Myocyte (in vitro differentiated cells): ENCODE results near the gene TMEM117. TPM values are rescaled to one million over a fixed set of nuclear protein-coding genes. Genes with fewer than 3 reads are reported as not detected.
A peak's percentile ranks its signal among the peaks of the same experiment; 100 is the strongest.

Experiments
- DNase-seq: peaks from one replicate; pipeline ENCODE4 v3.0.0-alpha.2; 2012; ENCODE audit warnings: low read depth
- total RNA-seq: library from RNA; depleted of rRNA; stranded (reverse); fragments of >200 nt; gene quantifications from 2 replicates; pipeline ENCODE4 v1.2.3, GENCODE V29; 2014

Gene TMEM117
- total RNA-seq, 1 donor from 2014 or later: 25.6 TPM

DNA sequence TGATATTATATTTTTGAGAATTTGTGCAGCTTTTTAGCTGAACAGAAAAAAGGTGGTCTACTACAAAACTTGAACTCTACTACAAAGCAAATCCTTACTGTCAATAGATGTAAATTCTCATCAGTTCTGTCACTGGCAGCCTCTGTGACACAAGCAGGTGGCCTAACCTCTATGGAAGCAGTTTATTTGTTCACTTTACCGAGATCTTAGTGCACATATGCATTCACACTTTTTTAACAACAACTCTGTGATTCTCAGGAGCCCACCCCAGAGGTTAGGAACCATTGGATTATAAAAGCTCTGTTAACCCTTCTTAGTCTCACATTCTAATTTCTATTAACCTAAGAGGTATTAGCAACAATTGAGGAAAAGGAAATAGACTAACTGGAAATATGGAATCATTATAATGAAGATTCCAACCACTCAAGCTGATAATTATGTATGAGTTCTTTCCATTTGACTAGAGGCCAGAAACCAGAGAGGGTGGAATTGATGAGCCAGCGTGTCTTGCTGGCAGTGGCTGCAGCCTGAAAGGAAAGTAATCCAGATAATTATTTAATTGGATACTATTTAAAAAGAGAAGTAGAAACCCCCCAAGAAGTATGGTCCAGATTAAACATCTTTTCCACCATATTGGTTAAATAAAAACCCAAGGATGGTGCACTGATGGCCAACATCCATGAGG, 451.1 kb downstream of the TMEM117 start:
- DNase-seq: no peak

DNA sequence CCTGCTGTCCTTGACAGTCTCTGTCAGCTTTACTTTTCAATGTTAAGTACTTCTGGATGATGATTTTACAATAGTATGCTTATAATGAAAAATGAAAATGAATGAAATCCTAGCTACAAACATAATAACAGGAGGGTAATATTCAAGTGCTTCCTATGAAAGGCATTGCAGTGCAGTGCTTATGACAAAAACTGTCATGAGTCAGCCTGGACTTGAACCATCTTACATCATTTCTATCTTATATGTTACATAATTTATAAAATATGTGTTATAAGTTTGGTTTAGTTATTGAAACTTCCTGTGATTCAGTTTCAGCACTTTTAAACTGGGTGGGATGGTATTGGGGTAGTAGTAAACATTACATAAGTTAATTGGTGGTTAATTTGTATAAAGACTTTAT, 451.7 kb downstream of the TMEM117 start:
- no peak for DNase-seq

DNA sequence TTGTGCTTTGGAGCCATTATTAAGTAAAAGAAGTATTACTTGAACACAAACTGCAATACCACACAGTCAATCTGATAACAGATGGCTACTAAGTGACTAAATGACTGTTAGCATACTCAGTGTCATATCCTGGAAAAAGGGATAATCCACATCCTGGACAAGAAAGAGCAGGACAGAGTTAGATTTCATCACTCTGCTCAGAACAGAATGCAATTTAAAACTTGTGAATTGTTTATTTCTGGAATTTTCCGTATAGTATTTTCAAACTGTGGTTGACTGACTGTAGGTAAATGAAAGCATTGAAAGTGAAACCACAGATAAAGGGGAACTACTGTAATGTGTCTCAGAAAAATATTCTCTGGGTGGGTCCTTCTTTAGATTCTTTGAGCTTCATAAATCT, 458.8 kb downstream of the TMEM117 start:
- no peak for DNase-seq

DNA sequence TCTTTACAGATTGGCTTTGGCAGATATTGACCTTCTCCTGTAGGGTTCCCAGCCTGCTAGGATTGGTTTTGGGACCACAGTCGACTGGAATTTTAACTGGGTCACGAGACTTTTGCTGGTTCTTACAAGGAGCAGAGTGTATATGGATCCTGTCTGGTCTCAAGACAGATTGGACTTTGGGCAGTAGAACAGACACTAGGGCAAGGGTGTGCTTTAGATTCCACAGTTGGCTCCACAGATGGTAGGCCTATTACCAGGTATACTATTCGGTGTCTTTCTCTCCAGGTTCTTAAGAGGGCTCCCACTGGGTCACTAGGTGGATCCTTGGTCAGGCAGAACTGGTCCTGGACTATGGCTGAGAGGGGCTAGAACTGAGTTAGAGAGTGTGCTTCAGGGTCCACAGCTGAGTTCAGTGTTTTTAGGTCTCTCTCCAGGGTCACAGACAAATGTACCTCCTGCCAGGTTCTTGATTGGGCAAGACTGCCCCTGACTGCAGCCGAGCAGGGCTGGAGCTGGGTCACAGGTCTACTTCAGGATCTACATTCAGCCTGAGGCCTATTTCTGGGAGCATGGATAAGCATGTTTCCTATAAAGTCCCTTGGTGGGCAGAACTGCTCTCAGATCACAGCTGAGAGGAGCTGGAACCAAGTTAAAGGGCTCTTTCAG, 460.2 kb downstream of the TMEM117 start:
- no peak for DNase-seq

DNA sequence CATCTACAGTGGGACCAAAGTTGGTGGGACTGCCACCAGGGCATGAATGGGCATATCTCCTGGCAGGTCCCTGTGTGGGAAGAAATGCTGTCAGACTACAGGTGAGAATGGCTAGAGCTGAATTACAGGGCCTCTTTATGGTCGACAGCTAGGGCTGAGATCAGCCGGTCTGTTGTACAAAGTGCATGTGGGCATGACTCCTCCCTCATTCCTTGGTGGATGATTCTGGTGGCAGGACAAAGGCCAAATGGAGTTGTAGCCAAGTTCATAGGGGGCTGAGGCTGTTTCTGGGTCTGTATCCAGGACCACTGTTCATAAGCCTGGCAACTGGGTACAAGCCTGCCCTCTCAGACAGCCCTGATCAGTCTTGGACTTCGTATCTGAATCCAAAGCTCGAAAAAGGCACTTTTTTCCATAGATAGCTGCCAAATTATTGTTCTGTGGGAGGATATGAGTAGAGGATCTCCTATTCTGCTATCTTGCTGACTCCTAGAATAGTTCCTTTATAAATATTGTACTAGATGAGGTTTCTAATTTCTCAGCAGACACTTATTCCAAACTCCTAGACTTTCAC, 460.8 kb downstream of the TMEM117 start:
- no peak for DNase-seq

DNA sequence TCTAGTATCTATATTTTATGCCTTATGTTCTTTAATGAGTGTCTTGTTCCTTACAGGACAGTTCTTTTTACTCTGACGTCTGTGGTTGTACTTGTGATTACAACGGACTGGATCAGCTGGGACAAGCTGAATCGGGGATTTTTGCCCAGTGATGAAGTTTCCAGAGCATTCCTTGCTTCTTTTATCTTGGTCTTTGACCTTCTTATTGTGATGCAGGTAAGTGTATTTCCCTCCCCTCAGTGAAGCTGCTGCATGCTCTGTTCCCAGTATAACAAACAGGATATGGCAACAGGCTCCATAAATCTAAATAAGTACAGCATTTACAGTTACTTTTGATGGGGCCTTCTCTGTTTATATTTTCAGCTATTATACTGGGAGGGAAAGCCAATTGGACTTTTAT, 463.6 kb downstream of the TMEM117 start:
- DNase-seq: no peak

DNA sequence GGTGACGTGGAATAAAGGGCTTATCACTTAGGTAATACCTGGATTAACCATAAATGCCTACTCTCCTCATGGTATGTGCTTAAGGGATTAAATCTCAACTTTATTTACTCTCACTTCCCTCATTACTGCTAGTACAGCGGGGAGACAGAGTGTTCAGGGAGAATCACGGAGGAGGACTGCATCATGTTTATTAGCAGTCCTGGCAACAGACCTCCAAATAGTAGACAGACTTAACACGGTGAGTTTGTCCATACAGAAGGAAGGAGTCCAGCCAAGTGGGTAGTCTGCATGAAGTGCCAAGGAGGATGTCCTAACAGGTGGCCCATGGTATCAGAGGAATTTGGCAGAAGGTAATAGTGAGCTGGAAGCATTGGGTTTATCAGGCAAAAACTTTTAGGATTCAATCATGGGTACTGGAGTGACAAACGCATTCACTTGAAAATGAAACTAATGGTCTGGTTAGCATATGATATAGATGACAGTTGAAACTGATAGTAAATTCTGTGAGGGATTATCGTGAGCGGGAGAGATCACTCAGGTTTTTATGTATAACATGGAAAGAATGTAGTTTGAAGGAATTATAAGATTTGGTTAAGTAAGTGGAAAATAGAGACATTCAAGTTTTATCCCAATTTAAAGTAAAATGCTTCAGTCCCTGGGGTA, 471.8 kb downstream of the TMEM117 start:
- no peak for DNase-seq

DNA sequence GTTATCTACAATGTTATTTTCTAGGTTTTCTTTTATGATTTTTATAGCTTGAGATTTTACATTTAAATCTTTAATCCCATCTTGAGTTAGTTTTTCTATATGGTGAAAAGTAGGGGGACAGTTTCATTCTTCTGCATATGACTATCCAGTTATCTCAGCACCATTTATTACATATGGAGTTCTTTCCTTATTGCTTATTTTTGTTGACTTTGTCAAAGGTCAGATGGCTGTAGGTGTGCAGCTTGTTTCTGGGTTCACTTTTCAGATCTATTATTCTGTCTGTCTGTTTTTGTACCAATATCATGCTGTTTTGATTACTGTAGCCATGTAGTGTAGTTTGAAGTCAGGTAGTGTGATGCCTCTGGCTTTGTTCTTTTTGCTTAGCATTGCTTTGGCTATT, 477.3 kb downstream of the TMEM117 start:
- no peak for DNase-seq

DNA sequence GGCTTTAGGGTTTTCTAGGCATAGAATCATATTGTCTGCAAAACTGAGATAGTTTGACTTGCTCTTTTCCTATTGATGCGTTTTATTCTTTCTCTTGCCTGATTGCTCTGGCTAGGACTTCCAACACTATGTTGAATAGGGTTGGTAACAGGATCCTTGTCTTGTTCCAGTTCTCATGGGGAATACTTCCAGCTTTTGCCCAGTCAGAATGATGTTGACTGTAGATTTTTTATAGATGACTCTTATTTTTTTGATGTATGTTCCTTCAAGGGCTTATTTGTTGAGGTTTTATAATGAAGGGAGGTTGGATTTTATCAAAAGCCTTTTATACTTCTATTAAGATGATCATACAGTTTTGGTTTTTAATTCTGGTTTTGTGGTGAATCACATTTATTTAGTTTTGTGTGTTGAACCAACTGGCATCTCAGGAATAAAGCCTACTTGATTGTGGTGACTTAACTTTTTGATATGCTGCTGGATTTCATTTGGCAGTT, 478.2 kb downstream of the TMEM117 start:
- DNase-seq: peak; percentile 11

DNA sequence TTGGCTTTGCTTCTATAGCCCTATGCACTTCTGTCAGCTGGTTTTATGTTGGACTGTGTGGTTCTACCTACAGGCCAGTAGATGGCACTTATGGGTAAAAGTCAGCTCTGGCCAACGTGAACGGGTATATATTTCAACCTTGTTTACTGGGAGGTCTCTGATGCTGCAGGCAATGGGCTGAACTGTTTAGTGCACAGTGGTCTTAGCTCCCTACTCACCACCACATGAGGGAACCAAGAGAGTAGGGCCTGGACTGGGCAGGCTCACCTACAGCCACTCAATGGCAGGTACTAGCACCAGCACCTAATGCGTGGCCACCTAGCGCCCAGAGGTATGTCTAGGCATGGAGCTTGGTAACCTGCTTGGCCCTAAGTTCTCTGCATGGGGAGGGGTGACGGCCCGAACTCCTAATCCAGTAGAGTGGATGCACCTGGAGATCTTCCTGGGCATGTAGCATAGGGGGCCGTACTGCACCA, 481.8 kb downstream of the TMEM117 start:
- peak; percentile 14 for DNase-seq

DNA sequence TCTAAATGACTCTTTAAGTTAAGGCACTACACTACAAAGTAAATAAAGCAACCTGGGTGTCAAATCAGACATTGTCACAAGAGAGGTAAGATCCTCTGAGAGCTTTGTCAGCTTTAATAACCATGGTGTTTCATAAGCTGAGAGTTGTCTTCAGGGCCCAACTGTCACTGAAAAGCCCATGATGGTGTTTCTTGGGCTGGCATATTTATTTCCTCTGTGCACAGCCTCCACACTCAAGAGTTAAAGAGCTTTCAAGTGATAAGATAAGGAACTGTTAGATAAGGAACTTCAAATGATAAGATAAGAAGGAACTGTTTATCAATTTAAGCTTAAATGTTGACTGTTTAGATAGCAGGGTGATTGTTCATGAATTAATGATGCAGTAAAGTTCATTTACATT, 495.4 kb downstream of the TMEM117 start:
- no peak for DNase-seq

DNA sequence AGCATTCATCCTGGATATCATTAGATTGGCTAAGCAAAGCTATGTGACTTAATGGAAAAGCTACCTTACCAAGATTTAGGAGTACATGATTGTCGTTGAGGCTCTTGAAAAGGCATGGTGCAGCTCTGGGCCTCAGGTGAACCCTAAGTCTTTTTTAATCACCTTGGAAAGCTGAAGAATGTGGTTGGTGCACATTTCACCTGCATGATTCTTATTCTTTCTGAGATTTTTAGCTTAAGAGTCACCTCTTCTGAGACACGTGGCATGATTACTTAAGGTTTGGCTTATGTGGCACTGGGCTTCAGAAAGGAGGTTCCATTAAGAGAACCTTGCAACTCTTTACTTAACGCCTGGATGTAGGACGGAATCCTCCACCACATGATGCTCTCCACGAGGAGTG, 498.5 kb downstream of the TMEM117 start:
- DNase-seq: no peak

DNA sequence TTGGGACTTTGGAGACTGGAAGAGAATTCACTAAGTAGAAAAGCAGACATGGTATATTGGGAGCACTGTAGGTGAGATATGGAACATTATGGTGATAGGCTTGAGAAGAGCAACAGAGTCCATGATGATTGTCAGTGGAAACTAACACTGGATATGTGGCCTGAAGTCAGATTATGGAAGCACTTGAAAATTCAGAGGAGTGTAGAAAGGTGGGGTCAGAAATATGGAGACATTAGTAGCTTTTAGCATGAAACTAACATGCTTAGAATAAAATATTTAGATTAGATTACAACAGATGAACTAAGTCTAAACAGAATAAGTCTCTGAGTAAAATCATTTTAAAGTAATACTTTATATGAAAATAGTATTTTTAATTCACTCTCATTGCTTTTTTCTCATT, 499.1 kb downstream of the TMEM117 start:
- no peak for DNase-seq

DNA sequence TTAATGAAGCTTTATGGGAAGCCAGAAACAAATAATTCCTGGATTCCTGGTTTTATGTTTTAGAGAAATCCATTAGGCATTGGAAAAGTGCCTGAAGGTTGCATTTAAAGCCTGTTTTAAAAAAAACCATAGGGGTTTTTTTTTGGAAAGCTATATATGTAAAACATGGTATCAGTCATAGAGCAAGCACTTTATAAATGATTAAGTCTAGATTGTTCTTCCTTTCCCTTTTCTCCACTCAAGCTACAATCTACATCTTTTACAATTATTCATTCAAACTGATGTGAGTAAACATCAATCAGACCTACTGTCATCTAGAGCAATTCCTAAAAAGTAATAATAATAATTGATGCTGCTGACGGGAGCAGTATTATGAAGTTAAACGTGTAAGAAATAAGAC, 500.7 kb downstream of the TMEM117 start:
- DNase-seq: no peak

DNA sequence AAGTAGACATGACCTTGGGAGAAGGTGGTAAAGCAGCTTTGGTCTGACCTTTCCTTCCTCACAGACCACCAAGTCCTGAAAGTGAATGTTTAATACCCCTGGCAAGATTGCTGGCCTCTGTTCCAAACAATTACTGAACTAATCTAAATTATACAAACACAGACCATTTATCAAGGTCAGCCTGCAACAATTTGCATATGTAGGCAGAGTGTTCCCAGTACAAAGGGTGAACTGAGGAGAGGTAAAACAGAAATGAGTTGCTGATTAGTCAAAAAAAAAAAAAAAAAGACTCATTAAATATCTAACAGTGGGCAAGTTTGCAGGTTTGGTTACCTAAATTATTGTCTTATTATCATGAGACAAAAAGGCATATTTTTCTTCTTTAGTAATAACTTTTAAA, 506.5 kb downstream of the TMEM117 start:
- DNase-seq: no peak

DNA sequence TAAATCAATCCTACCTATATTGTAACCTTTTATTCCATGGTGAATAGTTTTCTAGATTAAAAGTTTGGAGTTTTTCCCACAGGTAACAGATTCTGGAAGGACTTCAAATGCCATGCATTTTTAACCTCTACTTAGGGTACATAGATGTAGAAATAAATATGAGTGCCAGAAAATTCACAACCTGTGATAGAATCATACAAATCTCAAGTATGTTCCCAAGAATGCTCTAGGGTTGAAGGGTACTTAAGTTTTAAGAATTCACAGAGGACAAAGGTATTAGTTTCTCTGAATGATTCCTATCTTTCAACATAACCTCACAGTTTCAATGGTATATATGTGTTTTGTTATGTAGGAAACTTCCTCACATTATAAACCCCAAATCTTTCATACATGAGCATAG, 511.3 kb downstream of the TMEM117 start:
- no peak for DNase-seq

DNA sequence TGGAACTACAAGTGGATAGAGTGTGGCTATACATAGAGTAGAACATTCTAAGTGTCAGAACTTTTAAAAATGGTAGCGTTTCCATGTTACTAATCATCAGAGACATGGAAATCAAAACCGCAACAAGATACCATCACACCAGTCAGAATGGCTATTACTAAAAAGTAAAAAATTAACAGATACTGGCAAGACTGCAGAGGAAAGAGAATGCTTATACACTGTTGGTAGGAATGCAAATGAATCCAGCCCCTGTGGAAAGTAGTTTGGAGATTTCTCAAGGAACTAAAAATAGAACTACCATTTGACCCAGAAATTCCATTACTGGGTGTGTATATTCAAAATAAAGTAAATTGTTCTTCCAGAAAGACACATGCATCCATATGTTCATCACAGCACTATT, 521.6 kb downstream of the TMEM117 start:
- no peak for DNase-seq

DNA sequence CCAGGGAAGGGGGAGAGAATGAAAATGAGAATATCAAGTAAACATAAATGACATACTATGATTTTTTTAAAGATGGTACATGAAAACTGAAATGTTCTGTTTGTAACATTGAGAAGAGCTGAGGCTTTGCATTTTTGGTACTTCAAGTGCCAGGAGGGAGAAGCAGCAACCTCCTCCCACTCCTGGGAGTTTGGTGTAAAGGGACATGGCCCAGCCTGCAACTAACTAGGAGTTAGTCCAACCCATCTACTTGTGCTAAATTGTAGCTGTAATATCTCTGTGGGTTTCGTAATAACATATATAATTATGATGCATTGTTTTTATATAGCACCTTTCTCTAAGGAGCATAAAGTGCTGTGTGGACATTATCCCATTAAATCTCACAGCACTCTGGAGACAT, 522.8 kb downstream of the TMEM117 start:
- DNase-seq: no peak

DNA sequence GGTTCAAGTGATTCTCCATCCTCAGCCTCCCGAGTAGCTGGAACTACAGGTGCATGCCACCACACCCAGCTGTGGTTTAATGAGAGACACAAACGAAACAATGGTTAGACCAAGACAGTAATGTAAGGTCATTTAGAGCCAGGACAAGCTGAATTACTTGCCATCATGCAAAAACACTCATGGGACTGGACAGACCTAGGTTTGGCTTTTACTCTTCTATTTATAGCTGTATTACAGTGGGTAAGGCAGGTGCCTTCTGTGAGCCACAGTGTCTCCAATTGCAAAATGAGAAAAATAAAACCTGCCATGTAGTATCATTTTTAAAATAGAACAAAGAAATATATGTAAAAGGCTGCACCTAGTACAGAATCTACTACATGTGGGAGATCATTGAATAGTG, 527.1 kb downstream of the TMEM117 start:
- DNase-seq: peak; percentile 43

DNA sequence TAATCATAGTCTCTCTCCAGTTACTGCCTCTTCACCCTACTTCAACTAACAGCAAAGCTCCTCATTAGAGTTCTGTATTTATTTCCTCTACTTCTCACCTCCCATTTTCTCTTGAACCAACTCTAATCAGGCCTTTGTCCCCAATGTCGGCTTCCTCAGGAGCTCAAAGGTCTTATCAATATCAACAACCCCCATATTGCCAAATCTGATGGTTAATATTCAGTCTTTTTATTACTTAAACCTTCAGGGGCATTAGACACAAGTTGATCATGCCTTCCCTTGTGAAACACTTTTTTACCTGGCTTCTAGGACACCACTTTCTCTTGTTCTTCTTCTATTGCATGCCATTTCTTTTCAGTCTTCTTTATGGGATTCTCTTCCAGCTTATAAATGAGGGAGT, 531.3 kb downstream of the TMEM117 start:
- DNase-seq: no peak

DNA sequence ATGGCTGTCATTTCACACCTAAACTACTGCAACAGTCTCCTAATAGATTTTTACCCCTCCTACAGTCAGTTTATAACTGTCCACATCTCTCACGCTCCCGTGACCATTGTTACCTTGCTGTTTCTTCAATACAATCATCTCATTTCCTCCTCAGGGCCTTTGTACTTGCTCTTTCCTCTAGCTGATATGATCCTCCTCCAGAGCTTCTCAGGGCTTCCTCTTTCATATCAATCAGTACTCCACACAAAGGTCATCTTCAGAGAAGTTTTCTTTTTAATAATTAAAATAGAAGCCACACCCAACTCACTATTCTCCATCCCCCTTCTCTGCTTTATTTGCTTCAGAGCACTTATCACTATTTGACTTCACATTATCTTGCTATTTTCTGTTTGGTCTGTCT, 532.0 kb downstream of the TMEM117 start:
- DNase-seq: no peak

DNA sequence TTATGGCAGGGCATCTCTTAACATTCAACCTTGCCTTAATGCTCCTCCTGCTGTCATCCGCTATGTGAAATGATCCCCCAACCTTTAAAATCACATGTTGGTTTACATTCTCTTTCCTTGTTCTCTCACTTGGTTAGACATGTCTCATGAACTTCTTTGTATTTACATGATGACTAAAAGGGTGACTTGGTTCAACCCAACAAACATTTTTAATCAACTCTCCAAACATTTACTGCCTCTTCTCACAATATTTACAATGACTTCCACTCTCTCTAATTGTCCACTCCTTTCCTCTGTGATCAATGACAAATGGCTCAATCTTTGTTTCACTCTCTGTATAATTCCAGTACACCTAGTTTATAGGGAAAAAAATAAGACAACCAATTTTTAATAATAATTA, 534.1 kb downstream of the TMEM117 start:
- no peak for DNase-seq
